Measurements from ENCODE around the gene PPIE.
A peak's percentile ranks its signal among the peaks of the same experiment; 100 is the strongest.

The PPIE gene

DNA sequence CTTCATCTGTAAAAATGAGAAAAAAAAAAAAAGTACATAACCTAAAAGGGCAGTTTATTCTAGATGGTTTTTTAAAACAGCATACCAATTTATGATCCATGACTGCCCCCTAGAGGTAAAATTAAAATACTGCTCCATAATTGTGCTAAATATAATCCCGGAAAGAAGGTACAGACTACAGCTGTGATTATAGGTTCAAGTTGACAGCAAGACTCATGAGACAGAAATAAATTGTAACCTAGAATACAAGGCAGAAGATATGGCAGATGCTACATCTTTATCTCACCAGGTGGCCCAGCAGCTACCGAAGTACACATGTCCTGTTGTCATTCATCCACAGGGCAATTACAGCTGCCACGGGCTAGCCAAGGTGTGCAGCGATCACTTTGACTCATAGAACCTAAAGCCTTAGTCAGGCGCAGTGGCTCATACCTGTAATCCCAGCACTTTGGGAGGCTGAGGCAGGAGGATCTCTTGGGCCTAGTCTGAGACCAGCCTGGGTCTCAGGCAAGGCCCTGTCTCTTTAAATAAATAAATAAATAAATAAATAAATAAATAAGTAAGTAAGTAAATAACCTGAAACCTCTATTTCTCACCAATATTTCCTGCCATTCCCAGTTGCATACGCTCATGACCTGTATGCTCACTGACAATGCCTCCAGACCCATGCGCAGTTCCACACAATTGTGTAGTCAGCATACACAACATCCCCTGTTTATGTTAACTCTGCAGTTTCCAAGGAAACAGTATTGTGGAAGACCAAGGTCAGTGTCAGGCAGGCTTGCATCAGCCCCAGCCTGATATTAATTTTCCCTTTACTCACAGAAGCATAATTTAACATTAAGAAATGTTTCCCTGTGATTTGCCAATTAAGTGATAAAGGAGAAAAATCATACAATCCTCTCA lies 18.3 kb upstream of the PPIE start:
- DNase-seq = peak; percentile 68

DNA sequence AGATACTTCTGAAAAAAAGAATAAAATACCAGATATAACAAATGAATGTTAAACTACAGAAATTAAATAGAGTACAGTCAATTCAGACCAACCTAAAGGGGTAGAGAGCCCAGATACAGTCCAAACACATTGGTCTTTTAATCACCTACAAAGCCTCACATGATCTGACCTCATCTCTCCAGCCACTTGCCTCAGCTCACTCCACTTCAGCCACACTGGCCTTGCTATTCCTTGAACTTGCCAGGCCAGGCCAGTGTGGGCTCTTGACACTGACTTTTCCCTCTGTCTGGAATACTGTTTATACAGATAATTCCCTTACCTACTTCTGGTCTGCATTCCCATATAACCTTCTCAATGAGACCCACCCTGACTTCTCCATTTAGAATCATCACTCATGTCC lies 17.0 kb upstream of the PPIE start:
- no peak for DNase-seq

DNA sequence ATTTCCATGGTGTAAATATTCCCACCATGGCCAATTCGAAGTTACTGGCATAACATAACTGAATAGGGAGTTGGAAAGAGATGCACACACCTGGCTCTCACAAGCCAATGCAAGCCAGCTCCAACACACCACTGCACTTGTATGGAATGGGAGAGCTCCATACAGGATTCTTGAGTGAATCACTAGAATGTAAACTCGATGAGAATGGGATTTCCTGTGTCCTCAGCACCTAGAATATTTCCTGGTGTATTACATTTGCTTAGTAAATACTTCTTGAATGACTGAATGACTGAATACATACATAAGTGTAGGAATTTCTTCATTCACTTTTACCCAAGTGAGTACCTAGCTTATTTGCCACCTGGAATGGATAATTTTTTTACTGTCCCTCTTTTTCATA lies 16.2 kb upstream of the PPIE start:
- DNase-seq = no peak

DNA sequence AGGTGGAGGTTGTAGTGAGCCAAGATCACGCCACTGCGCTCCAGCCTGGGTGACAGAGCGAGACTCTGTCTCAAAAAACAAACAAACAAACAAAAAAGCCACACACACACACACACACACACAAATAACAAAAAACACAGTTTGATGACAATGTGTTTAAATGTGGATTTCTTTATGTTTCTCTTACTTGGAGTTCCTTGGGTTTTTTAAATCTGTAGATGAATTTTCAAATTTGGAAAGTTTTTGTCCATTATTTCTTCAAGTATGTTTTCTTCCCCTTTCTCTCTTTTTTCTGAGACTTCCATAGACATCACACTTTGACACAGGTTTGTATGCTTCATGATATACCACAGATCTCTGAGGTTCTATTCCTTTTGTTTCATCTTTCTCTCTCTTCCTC lies 12.1 kb upstream of the PPIE start:
- DNase-seq = no peak

DNA sequence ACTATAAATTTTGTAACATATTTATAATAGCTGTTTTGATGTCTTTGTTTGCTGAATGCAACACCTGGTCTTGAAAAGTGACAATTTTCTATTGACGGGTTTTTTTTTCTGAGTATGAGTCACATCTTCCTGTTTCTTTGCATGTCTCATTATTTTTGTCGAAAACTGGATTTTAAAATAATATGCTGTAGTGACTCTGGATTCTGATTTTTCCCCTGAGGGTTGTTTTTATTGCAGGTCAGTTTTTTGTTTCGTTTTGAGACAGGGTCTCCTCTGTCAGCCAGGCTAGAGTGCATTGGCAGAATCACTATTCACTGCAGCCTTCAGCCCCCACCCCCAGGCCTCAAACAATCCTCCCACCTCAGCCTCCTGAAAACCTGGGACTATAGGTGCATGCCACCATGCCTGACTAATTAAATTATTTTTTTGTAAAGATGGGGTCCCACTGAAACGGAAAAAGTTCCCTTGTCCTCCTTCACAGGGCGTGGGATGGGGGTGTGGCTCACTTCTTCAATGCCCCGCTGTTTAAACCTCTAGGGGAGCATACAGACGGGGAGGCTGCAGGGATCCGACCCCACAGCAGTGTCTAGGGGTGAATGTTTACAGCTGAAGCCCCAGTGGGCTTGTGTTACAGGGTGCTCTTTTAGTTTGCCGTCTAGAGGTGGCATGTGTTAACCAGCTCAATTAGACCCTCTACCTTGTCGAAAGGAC lies 11.3 kb upstream of the PPIE start:
- DNase-seq = no peak

DNA sequence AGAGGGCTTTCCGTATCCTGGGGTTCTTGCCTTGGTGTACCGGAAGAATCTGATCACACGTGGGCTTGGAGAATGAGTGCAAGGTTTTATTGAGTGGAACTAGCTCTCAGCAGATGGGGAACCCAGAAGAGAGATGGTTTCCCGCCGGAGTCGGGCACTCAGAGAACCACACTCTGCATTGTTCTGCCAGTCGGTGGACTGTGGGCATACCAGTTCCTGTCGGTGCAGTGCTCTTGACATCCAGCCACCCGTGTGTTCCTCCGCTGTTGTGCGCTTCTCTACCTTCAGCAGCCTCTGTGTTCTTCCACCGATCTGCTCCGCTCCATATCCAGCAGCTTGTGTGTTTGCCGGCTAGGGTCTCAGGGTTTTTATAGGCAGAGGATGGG lies 10.8 kb upstream of the PPIE start:
- DNase-seq = no peak

DNA sequence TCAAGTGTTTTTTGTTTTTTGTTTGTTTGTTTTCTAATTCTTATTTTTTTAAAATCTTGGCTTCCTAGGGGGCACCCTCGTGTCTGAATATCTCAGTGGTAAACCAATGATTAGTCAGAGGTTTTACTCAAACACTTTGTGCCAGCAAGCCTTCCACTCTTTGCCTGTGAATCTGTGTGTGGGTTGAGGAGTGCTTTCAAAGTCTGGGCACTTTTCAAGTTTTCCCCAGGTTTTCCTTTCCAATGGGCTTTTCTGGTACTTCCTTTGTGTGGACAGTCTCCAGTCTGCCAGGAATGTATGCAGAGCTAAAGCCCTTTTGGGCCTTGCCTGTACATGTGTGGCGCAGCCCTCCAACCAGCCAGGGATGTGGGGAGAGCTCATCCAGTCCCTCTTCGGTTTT lies 9.7 kb upstream of the PPIE start:
- DNase-seq = no peak

DNA sequence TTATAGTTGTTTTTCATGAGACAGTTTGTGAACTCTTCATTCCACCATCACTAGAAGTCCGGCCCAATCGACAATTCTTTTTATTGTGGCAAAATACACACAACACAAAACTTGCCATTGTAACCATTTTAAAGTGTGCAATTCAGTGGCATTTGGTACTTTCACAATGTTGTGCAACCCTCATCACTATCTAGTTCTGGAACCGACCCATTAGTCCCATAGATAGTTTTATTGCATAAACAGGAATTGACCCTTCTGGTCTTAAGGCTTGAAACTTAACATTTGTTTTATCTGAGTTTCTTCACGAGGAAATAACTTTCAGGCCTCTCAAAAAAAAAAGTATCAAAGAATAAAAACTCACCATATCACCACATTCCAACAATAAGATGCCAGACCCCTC lies 8.8 kb upstream of the PPIE start:
- DNase-seq = no peak

DNA sequence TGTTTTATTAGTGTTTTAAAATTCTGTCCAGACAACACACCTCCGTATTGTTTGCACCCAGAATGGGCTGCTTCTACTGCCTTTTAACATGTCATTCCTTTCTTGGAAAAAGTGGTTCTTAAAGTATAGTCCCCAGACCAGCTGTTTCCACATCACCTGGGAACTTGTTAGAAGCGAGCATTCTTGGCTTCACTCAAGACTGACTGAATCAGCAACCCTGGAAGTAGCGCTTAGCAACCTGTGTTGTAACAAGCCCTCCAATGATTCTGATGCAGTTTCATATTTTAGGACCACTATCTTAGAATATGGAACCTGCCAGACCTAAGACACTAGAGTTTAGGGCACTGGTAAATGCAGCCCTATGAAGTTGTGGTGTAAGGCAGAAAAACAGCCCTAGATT lies 6.0 kb upstream of the PPIE start:
- no peak for DNase-seq

DNA sequence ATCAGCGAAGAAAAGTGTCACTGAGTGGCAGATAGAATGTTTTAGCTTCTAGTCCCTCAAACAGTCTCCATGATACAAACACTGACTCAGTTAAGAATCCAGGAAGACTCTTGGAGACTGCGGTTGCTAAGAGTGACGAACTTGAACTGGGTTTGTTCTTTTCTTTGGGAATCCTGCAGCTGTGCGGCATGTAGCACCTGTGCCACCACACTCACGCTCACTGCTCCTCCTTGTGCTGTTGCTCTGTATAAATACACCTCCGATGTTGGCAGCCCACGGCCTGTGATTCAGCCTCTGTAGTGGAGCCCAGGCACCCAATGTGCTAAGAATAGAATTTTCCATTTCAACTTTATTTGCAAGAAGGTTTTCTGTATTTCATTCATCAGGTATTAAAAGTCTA lies 5.5 kb upstream of the PPIE start:
- DNase-seq = no peak

DNA sequence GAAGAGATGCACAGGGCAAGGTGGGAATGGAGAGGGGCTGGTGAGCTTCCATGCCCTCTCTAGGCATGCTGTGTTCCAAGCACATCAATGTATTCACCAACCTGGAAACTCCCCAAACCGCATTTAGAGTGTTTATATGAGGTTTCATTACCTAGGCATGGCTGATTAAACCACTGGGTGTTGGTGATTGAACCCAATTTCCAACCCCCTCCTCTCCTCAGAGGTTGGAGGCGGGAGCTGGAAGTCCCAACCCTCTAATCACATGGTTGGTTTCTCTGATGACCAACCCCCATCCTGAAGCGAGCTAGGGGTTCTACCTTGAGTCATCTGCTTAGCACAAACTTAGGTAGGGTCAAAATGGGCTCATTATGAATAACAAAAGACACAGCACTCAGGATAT lies 3.0 kb upstream of the PPIE start:
- no peak for DNase-seq

DNA sequence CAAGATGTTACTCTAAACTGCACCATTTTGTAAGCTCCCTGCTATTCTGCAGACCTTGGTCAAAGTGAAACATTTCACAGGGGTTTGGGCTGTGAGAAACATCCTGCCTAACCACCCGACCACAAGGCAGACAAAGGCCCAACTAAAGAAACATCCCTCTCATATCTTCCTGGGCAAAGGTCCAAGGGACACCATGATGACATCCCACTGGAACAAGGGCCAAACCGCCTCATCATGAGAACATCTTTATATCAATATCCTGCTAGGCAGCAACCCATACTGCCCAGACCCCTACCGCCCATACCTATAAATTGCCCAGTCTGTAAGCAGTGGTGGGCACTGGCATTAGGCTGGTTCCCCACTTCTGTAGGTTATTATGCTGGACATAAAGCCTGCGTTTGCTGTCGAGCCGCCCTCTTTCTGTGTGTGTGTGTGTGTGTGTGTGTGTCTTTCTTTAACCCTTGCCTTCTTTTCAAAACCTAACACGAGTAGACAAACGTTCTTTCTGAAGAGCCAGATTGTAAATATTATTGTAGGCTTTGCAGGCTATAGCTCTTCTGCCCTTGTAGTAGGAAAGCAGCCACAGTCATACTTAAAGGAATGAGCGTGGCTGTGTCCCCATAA lies 1.0 kb upstream of the PPIE start:
- peak; percentile 86 for DNase-seq

DNA sequence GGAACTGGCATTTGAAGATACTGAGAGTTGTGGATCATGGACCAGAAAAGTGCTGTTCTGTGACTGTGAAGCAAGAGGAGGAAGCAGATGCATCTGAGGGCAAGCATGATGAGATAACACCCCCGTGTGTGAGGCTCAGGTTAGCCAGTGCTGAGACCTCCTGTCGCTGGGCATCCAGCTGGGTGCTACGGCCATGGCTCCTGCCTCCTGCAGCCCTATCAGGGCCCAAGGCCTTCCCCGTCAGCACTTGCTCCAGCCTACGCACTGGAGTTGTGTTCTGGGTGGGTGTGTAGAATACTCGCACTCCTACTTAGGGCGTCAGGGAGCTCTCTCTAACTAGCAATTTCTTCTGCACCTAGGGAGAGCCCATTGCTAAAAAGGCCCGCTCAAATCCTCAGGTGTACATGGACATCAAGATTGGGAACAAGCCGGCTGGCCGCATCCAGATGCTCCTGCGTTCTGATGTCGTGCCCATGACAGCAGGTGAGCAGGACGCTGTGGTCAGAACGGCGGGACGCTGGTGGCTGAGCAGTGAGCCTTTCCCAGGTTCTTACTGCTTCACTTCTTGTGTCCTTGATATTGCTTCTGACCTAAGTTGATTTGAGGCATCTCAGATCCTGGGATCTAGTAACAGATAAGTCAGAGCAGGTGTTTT lies 6.5 kb downstream of the PPIE start:
- DNase-seq = no peak

DNA sequence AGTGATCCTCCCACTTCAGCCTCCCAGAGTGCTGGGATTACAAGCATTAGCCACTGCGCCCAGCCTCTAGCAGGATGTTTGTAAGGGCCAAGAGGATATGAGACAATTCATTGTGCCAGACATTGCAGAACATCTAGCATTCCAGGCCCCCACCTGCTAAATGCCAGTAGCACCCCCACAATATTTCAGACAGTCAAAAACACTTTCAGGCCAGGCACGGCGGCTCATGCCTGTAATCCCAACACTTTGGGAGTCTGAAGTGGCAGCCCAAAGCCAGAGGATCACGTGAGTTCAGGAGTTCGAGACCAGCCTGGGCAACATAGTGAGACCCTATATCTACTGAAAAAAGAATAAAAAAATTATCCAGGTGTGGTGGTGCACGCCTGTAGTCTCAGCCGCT lies 12.9 kb downstream of the PPIE start:
- DNase-seq = no peak

DNA sequence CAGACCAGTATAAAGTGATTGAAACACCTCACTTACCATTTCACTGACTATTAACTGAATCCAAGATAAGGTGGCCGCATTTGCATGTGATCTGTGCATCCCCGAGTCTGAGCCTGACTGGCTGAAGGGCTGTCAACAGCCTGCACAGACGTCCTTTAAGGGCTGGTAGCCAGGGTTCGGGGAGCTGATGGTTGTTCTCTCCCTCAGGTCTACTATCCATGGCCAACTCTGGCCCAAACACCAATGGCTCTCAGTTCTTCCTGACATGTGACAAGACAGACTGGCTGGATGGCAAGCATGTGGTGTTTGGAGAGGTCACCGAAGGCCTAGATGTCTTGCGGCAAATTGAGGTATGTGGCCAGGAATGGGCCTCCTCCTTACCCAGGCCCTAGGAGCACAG lies 14.0 kb downstream of the PPIE start:
- DNase-seq = no peak

DNA sequence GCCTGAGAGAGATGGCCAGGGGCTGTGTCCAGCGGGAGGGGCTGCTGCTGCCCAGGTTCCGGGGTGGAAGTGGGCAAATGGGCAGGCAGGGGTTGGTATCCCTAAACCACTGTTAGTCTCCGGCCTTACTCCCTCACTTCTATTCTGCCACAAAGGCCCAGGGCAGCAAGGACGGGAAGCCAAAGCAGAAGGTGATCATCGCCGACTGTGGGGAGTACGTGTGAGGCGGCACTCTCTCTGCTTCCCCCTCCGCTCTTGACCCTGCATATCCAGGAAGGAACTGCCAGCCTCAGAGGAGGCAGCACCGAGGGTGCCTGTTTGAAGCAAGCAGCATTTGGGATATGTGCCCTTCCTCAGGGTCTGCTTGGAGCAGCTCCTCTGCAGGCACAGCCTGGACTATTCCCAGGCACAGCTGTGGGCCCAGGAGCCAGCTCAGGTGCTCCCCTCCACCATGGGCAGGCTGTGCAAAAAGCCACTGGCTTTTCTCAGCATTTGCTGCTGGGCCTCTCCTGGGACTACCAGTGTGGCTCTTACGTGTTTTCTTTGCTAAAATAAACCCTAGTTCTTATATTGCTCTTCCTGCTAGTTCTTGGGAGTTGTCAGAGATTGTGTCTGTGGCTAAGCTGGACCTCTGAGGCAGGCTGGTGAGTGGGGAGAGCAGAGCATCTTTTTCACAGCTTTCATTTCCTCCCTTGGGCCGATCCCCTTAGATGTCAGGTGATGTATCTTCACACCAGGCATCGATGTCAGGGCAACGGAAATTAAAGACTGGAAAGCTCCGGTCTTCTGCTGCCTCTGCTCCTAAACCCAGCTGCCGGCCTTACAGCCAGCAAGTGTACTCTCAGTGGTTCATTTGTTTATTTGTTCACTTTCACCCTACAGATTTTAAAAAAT lies 14.7 kb downstream of the PPIE start:
- no peak for DNase-seq

DNA sequence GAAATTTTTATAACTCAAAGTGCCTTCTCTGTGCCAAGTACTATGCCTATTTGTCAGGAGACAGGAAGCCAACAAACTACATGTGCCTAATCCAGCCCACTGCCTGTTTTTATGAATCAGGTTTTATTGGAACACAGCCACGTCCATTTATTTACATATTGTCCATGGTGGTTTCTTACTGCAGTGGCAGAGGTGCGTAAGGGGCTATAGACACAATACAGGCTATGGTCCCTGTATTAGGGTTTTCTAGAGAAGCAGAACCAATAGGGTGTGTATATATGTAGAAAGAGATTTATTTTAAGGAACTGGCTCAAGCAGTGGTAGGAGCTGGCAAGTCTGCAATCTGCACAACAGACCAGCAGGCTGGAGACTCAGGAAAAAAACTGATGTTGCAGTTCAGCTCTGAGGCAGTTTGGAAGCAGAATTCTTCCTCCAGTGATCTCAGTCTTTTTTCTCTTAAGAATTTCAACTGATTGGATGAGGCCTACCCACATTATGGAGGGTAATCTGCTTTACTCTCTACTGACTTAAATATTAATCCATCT lies 15.4 kb downstream of the PPIE start:
- DNase-seq = no peak

DNA sequence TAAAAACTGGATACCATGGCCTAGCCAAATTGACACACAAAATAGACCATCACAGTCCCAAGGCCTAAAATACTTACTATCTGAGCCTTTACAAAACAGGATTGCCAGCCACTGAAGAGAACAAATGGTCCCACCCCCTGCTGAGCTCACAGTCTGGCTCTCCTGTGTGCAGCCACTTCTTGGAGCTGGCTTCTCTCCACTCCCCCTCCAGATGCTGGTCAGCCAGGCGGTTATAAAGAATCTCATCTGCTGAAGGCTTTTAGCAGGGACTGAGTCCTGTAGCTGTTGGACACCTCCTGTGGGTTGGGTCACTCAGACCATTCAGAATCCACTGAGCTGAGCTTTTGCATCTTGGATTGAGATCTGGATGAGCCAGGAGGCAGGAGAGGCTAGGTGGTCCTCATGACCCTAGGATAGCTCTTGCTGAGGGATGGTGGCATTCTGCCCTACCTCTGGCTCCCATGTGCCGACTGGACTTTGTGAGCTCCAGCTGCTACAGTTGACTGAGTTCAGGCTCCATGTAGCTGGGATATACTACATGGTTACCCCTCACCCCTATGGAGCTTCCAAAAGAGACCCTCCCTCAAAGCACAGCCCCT lies 16.3 kb downstream of the PPIE start:
- DNase-seq = no peak

DNA sequence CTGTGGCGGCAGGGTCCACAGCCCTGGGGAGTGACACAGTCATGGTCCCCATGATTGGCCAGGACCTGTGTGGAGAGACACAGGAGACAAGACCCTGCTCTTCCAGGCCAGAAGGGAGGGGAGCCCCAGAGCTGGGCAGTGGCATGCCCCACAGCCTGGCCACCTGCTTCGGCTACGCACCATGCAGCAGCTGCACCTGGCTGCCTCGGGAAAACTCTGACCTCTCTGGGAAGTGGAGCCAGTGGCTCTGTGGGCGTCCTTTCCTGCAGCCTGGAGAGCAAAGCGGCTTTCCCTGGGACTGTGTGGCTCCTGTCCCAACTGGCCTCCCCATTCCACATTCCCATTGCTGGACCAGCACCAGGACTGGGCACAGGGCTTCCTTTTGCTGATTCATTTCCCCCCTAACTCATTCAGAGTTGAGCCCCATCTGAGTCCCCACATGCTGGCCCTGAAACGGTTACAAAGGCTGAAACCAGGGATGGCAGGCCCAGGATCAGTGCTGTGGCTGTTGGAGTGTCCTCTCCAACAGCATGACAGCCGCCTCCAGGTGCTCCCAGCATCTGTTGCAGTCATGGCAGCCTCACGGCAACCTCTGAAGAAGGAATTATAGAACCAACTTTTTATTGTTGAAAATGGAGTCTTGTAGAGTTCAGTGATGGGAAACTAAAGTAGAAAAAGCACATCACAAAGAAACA lies 17.4 kb downstream of the PPIE start:
- DNase-seq = no peak

DNA sequence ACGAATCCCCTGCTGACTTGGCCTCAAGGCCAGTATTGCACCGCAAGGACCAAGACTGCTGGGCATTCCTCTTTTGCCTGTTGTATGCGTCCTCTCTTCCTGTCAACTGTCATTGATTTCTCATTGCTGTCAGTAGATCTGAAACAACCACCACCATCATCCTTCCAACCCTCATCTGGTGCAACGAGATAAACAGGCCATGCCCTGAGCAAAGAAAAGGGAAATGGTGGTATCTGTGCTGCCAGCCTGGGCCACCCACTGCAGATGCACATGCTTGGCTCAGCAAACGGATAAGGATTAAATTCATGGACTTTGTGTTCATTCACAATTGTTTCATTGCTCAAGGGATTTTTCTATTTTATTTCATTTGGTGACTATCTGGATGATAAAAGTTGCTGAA lies 18.8 kb downstream of the PPIE start:
- DNase-seq = no peak

Data from fibroblast of skin of scalp (primary cell).